A549 (cell line): ENCODE results near the gene IGFBP4. TPM values are rescaled to one million over a fixed set of nuclear protein-coding genes. Genes with fewer than 3 reads are reported as not detected.

Experiments used
- ATAC-seq, 2 experiments: fragments of 200-7000 bp in 1 of 2; fragments of >200 bp in 1 of 2; cut with Nextera tagmentation in 1 of 2; cut with Tn5 transposase in 1 of 2; 3 replicates each; pipeline versions ENCODE4 v1.8.0 to v1.9.1; 2018 to 2020; ENCODE audit warnings: mild to moderate bottlenecking in 1 of 2, moderate library complexity in 1 of 2
- CTCF ChIA-PET: fragments of 300-600 bp; sonication (Branson Sonifier 250); formaldehyde crosslinking; extraction: SDS; loops from one replicate; lab custom pipeline; 2021; ENCODE audit warnings: antibody characterized with exemption, inconsistent platforms; lab: Yijun Ruan, JAX
- POLR2A ChIA-PET: fragments of 350-600 bp; formaldehyde crosslinking; extraction: SDS; loops from one replicate; lab custom pipeline; 2021; ENCODE audit warnings: antibody characterized with exemption, inconsistent platforms; lab: Yijun Ruan, JAX
- DNase-seq, 2 experiments: peaks; one replicate each; pipeline versions ENCODE4 v3.0.0 to v3.0.0-alpha.2; 2011 to 2016; ENCODE audit warnings: low read depth in 1 of 2, low spot score in 1 of 2
- FAIRE-seq: peaks from 2 replicates; lab custom pipeline; 2011; peaks lifted over from hg19 to GRCh38; lab: Jason Lieb, UNC
- H3K27ac ChIP-seq, 2 experiments: fragments of >200 bp; sonication (Bioruptor Twin); formaldehyde crosslinking; 3 replicates each; pipeline ENCODE4 v1.5.1; 2016 to 2017
- H3K4me1 ChIP-seq: fragments of >200 bp; sonication (Bioruptor Twin); formaldehyde crosslinking; 3 replicates; pipeline ENCODE4 v1.6.1; 2016
- H3K4me2 ChIP-seq: fragments of >200 bp; sonication (Bioruptor Twin); formaldehyde crosslinking; 3 replicates; pipeline ENCODE4 v1.6.1; 2016
- H3K4me3 ChIP-seq: fragments of >200 bp; sonication (Bioruptor Twin); formaldehyde crosslinking; 3 replicates; pipeline ENCODE4 v1.5.1; 2016
- H3K9me3 ChIP-seq: fragments of >200 bp; sonication (Bioruptor Twin); formaldehyde crosslinking; 3 replicates; pipeline ENCODE4 v1.6.1; 2016
- ATOH8 ChIP-seq: fragments of 250-450 bp; sonication (Bioruptor Pico); IDR thresholded peaks from 2 replicates; pipeline ENCODE4 v1.5.0; 2020; ENCODE audit warnings: low read depth, mild to moderate bottlenecking, moderate library complexity
- BHLHE40 ChIP-seq: IDR thresholded peaks from 2 replicates; pipeline ENCODE4 v1.6.1; 2012; ENCODE audit warnings: low read depth, low read length, inconsistent platforms
- CBX2 ChIP-seq: fragments of 200-600 bp; sonication (generic); IDR thresholded peaks from 2 replicates; pipeline ENCODE4 v1.6.1; 2016; ENCODE audit warnings: low read depth, mild to moderate bottlenecking, borderline replicate concordance
- CBX8 ChIP-seq: fragments of 200-600 bp; sonication (generic); IDR thresholded peaks from 2 replicates; pipeline ENCODE4 v1.6.1; 2016
- CEBPB ChIP-seq, 2 experiments: fragments of >200 bp in 1 of 2; sonication (Bioruptor Twin) in 1 of 2; formaldehyde crosslinking in 1 of 2; IDR thresholded peaks; 2 replicates each; pipeline ENCODE4 v1.6.1; 2012 to 2016
- E2F6 ChIP-seq: IDR thresholded peaks from 2 replicates; pipeline ENCODE4 v1.6.1; 2012; ENCODE audit warnings: low read depth, borderline replicate concordance
- EHMT2 ChIP-seq: fragments of 200-600 bp; sonication (generic); IDR thresholded peaks from 2 replicates; pipeline ENCODE4 v1.6.1; 2016; ENCODE audit warnings: antibody characterized with exemption, low read depth, mild to moderate bottlenecking, moderate library complexity
- ELK1 ChIP-seq: fragments of 150-350 bp; IDR thresholded peaks from 2 replicates; pipeline ENCODE4 v1.6.1; 2014; ENCODE audit warnings: low read depth, mild to moderate bottlenecking, low read length
- ESRRA ChIP-seq: fragments of 150-350 bp; IDR thresholded peaks from 2 replicates; pipeline ENCODE4 v1.6.1; 2014; ENCODE audit warnings: mild to moderate bottlenecking, low read length, borderline replicate concordance
- FOSB ChIP-seq: fragments of 250-450 bp; sonication (Bioruptor Pico); IDR thresholded peaks from 2 replicates; pipeline ENCODE4 v1.5.0; 2020; ENCODE audit warnings: mild to moderate bottlenecking, moderate library complexity
- FOSL2 ChIP-seq, 2 experiments: fragments of 450-650 bp in 1 of 2; fragments of >200 bp in 1 of 2; sonication (Bioruptor Twin) in 1 of 2; formaldehyde crosslinking; IDR thresholded peaks; 2 replicates each; pipeline versions ENCODE4 v1.5.0 to v1.6.1; 2016 to 2020; ENCODE audit warnings: mild to moderate bottlenecking in 1 of 2, moderate library complexity in 1 of 2
- FOXS1 ChIP-seq: fragments of 250-450 bp; sonication (Bioruptor Pico); IDR thresholded peaks from 2 replicates; pipeline ENCODE4 v1.5.0; 2020; ENCODE audit warnings: mild to moderate bottlenecking, moderate library complexity
- HDAC2 ChIP-seq: fragments of 200-600 bp; sonication (generic); IDR thresholded peaks from 2 replicates; pipeline ENCODE4 v1.6.1; 2016
- HMGXB4 ChIP-seq: fragments of 250-450 bp; sonication (Bioruptor Pico); IDR thresholded peaks from 2 replicates; pipeline ENCODE4 v1.5.0; 2021; ENCODE audit warnings: mild to moderate bottlenecking, moderate library complexity, borderline replicate concordance
- HOXB13 ChIP-seq: fragments of 250-450 bp; sonication (Bioruptor Pico); IDR thresholded peaks from 2 replicates; pipeline ENCODE4 v1.5.0; 2020; ENCODE audit warnings: low read depth, mild to moderate bottlenecking, moderate library complexity
- HOXB5 ChIP-seq: fragments of 250-450 bp; sonication (Bioruptor Pico); IDR thresholded peaks from 2 replicates; pipeline ENCODE4 v1.5.0; 2020; ENCODE audit warnings: mild to moderate bottlenecking, moderate library complexity
- JUN ChIP-seq, 2 experiments: fragments of >200 bp; sonication (Bioruptor Twin); formaldehyde crosslinking; IDR thresholded peaks; 2 replicates in 1 of 2; 3 replicates in 1 of 2; pipeline ENCODE4 v1.6.1; 2016 to 2017
- JUNB ChIP-seq: fragments of >200 bp; sonication (Bioruptor Twin); formaldehyde crosslinking; IDR thresholded peaks from 2 replicates; pipeline ENCODE4 v1.6.1; 2016
- KDM1A ChIP-seq: fragments of 200-600 bp; sonication (generic); IDR thresholded peaks from 2 replicates; pipeline ENCODE4 v1.6.1; 2016; ENCODE audit warnings: low read depth, mild to moderate bottlenecking
- MAX ChIP-seq: IDR thresholded peaks from 2 replicates; pipeline ENCODE4 v1.6.1; 2012
- MAZ ChIP-seq: fragments of 150-350 bp; IDR thresholded peaks from 2 replicates; pipeline ENCODE4 v1.6.1; 2014; ENCODE audit warnings: antibody characterized with exemption, low read depth, low read length, borderline replicate concordance
- MYC ChIP-seq: IDR thresholded peaks from 2 replicates; pipeline ENCODE4 v1.6.1; 2012; ENCODE audit warnings: mild to moderate bottlenecking, inconsistent platforms, low read length, improper control_type of control experiment, borderline replicate concordance
- NR3C1 ChIP-seq: fragments of >200 bp; sonication (Bioruptor Twin); formaldehyde crosslinking; IDR thresholded peaks from 3 replicates; pipeline ENCODE4 v1.6.1; 2017
- POLR2A ChIP-seq: IDR thresholded peaks from 2 replicates; pipeline ENCODE4 v1.6.1; 2012; ENCODE audit warnings: mild to moderate bottlenecking, low read length
- POLR2AphosphoS2 ChIP-seq: conservative IDR thresholded peaks from 2 replicates; pipeline ENCODE4 v1.6.1; 2012; ENCODE audit warnings: low read length, improper control_type of control experiment, inconsistent platforms
- RCOR1 ChIP-seq: fragments of 150-350 bp; IDR thresholded peaks from 2 replicates; pipeline ENCODE4 v1.6.1; 2014; ENCODE audit warnings: antibody characterized with exemption, low read length, low read depth
- RFX5 ChIP-seq: fragments of 450-650 bp; IDR thresholded peaks from 2 replicates; pipeline ENCODE4 v1.7.1; 2014; ENCODE audit warnings: antibody characterized with exemption, mild to moderate bottlenecking, moderate library complexity
- RNF2 ChIP-seq: fragments of 200-600 bp; sonication (generic); IDR thresholded peaks from 2 replicates; pipeline ENCODE4 v1.6.1; 2016; ENCODE audit warnings: low read depth, mild to moderate bottlenecking, antibody characterized with exemption, moderate library complexity, borderline replicate concordance
- TP53 ChIP-seq: fragments of 250-450 bp; sonication (Bioruptor Pico); IDR thresholded peaks from 2 replicates; pipeline ENCODE4 v1.5.0; 2021; ENCODE audit warnings: mild to moderate bottlenecking, moderate library complexity
- USF2 ChIP-seq: fragments of 450-650 bp; IDR thresholded peaks from 2 replicates; pipeline ENCODE4 v1.6.1; 2014; ENCODE audit warnings: antibody characterized with exemption
- ZFP36 ChIP-seq: fragments of 450-650 bp; IDR thresholded peaks from 2 replicates; pipeline ENCODE4 v1.6.1; 2014; ENCODE audit warnings: borderline replicate concordance; ENCODE audit not compliant: partially characterized antibody
- WGBS: methylation state at CpG from one replicate; pipeline ENCODE4 v1.1.6; 2017; ENCODE audit errors: missing lambda C conversion rate; 5-methylcytosine and 5-hydroxymethylcytosine counted together
- polyA plus RNA-seq, 4 experiments: library from polyadenylated mRNA; depleted of rRNA in 3 of 4; stranded (reverse); fragments of >200 nt; fragmentation: RNase III in 1 of 4; extraction: RNeasy Plus Mini Kit Qiagen cat#74134 plus additional on column Dnase treatment in 1 of 4; gene quantifications; 2 replicates in 3 of 4; 3 replicates in 1 of 4; pipeline ENCODE4 v1.2.3, GENCODE V29; 2011 to 2017

IGFBP4 gene
- polyA plus RNA-seq, 2 of the 4 experiments (the other 2 are of a cell fraction) = 1,080 to 1,829 TPM

- TF ChIP-seq ELK1 (no peak), ATOH8 (CRISPR knock-in tag) (peak; percentile 65; the same call in 1 of the 2 replicates), EHMT2 (no peak), CBX8 (no peak), MAZ (no peak), JUNB (no peak), RCOR1 (no peak), FOSB (no peak; the same call in 1 of the 2 replicates), POLR2A (no peak), ESRRA (no peak), E2F6 (no peak), FOSL2 (IDR thresholded peaks at IDR 0.05) (no peak), FOSL2 (CRISPR knock-in tag; IDR thresholded peaks at IDR 0.05) (no peak; the same call in 1 of the 2 replicates), HMGXB4 (CRISPR knock-in tag) (no peak), TP53 (CRISPR knock-in tag) (0 out of 2 replicates have a peak, but pooled peaks have one; percentile 48), KDM1A (no peak), ZFP36 (no peak), CBX2 (no peak), NR3C1 (no peak), HOXB13 (CRISPR knock-in tag) (peak; percentile 73), JUN (IDR thresholded peaks at IDR 0.05) (peak; percentile 23 to 52; a peak in 2 of 5 replicates), FOXS1 (CRISPR knock-in tag) (no peak), RNF2 (no peak), HOXB5 (CRISPR knock-in tag) (peak; percentile 81), POLR2AphosphoS2 (peak; percentile 81; the same call in 1 of the 2 replicates)
These were observed 47.1 kb downstream of the IGFBP4 start (continued) for GRCh38 chr17:40490289-40490853.

- Histone ChIP-seq H3K4me1 (peaks cover 98% of the 10 kb centered on the region), H3K4me2 (peak overlapping the region; percentile 50), H3K27ac (peak overlapping the region; percentile 96 to 97), H3K4me3 (no peak overlapping the region), H3K9me3 (no peaks in the 10 kb centered on the region)
- ChIA-PET POLR2A (interaction anchor here (0.9 to 2.4 kb wide), 7 partner anchors 9 to 61 kb away, joined by 3 to 8 read pairs (median 3); partner anchors contain the start of gene TNS4), CTCF (interaction anchor here (0.8 to 2.7 kb wide), 11 partner anchors 9 to 131 kb away, joined by 3 to 24 read pairs (median 6); partner anchors contain the start of gene TNS4)
- 90% methylated on average over 2 of the region's 2 CpGs for WGBS
- DNase-seq (no peak), FAIRE-seq (peak; percentile 67), ATAC-seq (no peak)
- no peak for TF ChIP-seq ELK1
- no peak for TF ChIP-seq E2F6
- no peak for TF ChIP-seq BHLHE40
- no peak for TF ChIP-seq CEBPB (IDR thresholded peaks at IDR 0.05)
- TF ChIP-seq USF2 = no peak
- no peak for TF ChIP-seq POLR2AphosphoS2
- TF ChIP-seq HDAC2 = no peak
- no peak for TF ChIP-seq MYC
- no peak for TF ChIP-seq CBX8
- TF ChIP-seq RFX5 = no peak
- no peak for TF ChIP-seq MAX
- no peak for TF ChIP-seq JUNB
These were observed 47.7 kb downstream of the IGFBP4 start for GRCh38 chr17:40490982-40491381.
